ENCODE results near the gene COPS7B.

The COPS7B gene

DNA sequence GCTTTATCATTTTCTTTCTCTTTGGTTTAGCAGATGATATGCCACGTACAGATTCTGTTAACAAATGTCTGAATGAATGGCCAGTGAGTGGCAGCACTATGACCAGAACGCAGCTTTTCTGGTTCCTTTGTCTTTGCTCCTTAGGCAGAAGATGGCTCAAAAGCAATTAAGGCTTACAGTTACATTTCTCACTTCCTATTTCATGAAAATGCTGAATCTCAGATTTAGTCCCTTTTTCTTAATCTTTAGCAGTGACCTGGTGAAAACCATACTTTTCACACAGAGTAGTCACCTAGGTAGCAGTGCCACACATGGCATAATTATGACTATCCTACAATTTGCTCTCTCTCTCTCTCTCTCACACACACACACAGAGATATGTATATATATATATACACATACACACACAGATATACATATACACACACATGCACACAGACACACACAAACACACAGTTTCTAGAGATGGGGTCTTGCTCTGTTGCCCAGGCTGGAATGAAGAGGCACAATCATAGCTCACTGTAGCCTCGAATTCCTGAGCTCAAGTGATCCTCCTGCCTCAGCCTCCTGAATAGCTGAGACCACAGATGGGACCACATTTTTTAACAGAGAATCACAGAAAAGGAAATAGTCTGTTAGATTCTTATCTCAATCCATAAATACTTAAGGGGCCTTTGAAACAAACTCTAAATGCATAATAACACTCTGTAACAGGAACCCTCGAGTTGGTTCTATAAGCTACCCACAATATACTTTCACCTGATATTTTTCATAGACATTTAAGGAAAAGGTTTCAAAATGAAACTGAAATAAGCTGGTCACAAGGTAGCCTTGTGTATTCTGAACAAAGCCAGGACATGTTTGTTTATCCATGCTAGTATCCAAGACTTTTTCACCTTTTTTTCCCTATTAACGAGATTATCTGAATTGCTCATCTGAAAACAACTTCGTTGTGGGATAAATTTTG is 16.8 kb upstream of the COPS7B start:
- no peak overlapping the region for H3K27ac ChIP-seq
- CTCF ChIA-PET: no interaction called here
- TF ChIP-seq, protein P1, sequence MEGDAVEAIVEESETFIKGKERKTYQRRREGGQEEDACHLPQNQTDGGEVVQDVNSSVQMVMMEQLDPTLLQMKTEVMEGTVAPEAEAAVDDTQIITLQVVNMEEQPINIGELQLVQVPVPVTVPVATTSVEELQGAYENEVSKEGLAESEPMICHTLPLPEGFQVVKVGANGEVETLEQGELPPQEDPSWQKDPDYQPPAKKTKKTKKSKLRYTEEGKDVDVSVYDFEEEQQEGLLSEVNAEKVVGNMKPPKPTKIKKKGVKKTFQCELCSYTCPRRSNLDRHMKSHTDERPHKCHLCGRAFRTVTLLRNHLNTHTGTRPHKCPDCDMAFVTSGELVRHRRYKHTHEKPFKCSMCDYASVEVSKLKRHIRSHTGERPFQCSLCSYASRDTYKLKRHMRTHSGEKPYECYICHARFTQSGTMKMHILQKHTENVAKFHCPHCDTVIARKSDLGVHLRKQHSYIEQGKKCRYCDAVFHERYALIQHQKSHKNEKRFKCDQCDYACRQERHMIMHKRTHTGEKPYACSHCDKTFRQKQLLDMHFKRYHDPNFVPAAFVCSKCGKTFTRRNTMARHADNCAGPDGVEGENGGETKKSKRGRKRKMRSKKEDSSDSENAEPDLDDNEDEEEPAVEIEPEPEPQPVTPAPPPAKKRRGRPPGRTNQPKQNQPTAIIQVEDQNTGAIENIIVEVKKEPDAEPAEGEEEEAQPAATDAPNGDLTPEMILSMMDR (conservative IDR thresholded peaks at IDR 0.05; ENCODE audit: low read depth): no peak
- POLR2A ChIA-PET (ENCODE audit: low non-redundant PET): no interaction called here
- no peak for DNase-seq (ENCODE audit: low spot score)

DNA sequence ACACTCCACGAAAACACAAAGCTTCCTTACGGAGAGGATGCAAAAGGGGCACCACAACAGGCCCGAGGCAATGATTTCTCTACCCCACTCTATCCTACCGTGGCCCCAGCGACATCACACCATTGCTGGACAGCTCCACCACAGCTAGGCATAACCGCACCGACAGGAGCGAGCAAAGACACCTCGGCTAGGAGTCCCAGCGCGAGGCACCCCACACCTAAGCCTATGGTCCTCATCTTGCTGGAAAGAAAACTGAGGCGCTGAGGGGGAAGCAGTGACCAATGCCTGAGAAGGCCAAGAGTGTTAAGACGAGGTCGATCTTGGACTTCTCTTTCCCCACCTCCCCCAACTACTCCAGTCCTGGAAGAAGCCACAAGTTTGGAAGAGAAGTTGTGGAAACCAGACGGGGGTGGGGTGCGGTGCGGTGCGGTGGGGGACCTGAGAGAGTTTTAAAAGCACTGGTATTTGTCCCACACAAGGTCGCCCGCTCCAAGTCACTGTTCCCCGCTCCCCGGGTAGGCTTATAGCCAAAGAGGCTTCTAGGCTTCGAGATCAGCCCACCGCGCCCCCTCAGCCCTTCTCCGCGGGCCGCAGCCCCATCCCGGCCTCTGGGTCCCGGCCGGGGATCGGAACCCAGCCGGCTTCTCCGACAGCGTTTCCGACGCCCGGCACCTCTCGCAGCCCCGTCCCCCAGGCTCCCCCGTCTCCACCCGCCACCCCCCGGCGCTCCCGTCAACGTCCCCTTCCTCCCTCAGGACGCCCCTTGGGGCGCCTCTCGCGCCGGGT is 5.9 kb upstream of the COPS7B start:
- TF ChIP-seq, protein P1 (conservative IDR thresholded peaks at IDR 0.05; ENCODE audit: low read depth): no peak
- ChIA-PET CTCF (no interaction called here), POLR2A (ENCODE audit: low non-redundant PET) (interaction anchor here (0.6 kb wide), 1 partner anchor 1567 kb away, joined by 3 read pairs; no protein-coding TSS in a partner anchor)
- peak; percentile 30 for DNase-seq (ENCODE audit: low spot score)
- peak overlapping the region; percentile 85 for H3K27ac ChIP-seq

- POLR2A ChIA-PET (ENCODE audit: low non-redundant PET): interaction anchor here (0.6 kb wide), 1 partner anchor 1566 kb away, joined by 3 read pairs; no protein-coding TSS in a partner anchor
- peak; percentile 100 for DNase-seq (ENCODE audit: low spot score)
- TF ChIP-seq, protein P1 (conservative IDR thresholded peaks at IDR 0.05; ENCODE audit: low read depth): no peak
- H3K27ac ChIP-seq: peak within 1 kb of the TSS; percentile 85
- CTCF ChIA-PET: no interaction called here
Observed at GRCh38 chr2:231780909-231781797, 5.1 kb upstream of the COPS7B start, which contains the start of gene PDE6D. Gene PDE6D (minus strand): TSS chr2:231781282. CDS start chr2:231781114, 168 bp downstream.

GRCh38 chr2:231781798-231782726 is 4.2 kb upstream of the COPS7B start:
- H3K27ac ChIP-seq: peak overlapping the region; percentile 85
- CTCF ChIA-PET: no interaction called here
- TF ChIP-seq, protein P1 (conservative IDR thresholded peaks at IDR 0.05; ENCODE audit: low read depth): no peak
- POLR2A ChIA-PET (ENCODE audit: low non-redundant PET): no interaction called here
- DNase-seq (ENCODE audit: low spot score): peak; percentile 42

DNA sequence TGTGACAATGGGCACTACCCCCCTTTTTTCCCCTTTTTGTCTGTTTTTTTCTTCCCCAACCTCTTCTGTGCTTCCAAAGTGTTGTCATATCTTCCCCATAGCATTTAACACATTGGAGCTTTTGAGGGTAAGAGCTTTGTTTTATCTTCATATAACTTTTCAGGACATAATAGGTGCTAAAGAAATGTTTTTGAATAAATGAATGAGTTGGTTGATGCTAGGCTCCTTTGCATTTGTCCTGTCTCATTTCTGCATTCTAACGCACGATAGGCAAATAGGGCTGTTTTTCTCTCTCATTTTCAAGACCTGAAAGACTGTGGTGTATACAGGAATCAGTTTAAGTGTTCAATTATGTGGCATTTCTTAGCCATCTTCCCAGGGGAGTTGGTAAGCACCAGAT is 832 bp upstream of the COPS7B start:
- DNase-seq (ENCODE audit: low spot score): no peak
- POLR2A ChIA-PET (ENCODE audit: low non-redundant PET): no interaction called here
- no peak overlapping the region for H3K27ac ChIP-seq
- CTCF ChIA-PET: interaction anchor here (0.6 to 1.2 kb wide), 3 partner anchors 8 to 764 kb away, joined by 3 to 9 read pairs (median 4); no protein-coding TSS in a partner anchor
- TF ChIP-seq, protein P1 (conservative IDR thresholded peaks at IDR 0.05; ENCODE audit: low read depth): no peak

Data from RWPE1 (cell line).